Upper lobe of right lung (tissue), 1 donor: ENCODE measurements around the gene WAC. TPM values are rescaled to one million over a fixed set of nuclear protein-coding genes. Genes with fewer than 3 reads are reported as not detected.
"Not testable (repeated sequence)": the region's sequence is repeated elsewhere in the genome, so short reads cannot be mapped to it uniquely, and the experiment has no call there.

Experiments
- ATAC-seq: fragments of 200-7000 bp; cut with Tn5 transposase; one replicate; pipeline ENCODE4 v1.9.1; 2020; ENCODE audit warnings: mild to moderate bottlenecking, moderate library complexity
- DNase-seq: peaks from one replicate; pipeline ENCODE4 v3.0.0-alpha.2; 2020
- H3K27ac ChIP-seq: fragments of 200-600 bp; one replicate; pipeline ENCODE4 v1.8.0; 2022
- H3K27me3 ChIP-seq: fragments of 200-600 bp; one replicate; pipeline ENCODE4 v1.8.0; 2022; ENCODE audit warnings: mild to moderate bottlenecking
- H3K36me3 ChIP-seq: fragments of 200-600 bp; one replicate; pipeline ENCODE4 v1.8.0; 2022
- H3K4me1 ChIP-seq: fragments of 200-600 bp; one replicate; pipeline ENCODE4 v1.8.0; 2022
- H3K4me3 ChIP-seq: fragments of 200-600 bp; one replicate; pipeline ENCODE4 v1.8.0; 2022; ENCODE audit warnings: mild to moderate bottlenecking
- H3K9me3 ChIP-seq: fragments of 200-600 bp; one replicate; pipeline ENCODE4 v1.8.0; 2022
- CTCF ChIP-seq: fragments of 200-600 bp; IDR thresholded peaks from one replicate; pipeline ENCODE4 v1.8.0; 2022; ENCODE audit warnings: antibody characterized with exemption
- intact Hi-C: fragments of 100-400 bp; cut with DNase I; formaldehyde crosslinking; loops from one replicate; pipeline ENCODE4 v1.11.0; 2022
- long read RNA-seq: library from polyadenylated mRNA; unstranded; transcript quantifications from one replicate; pipeline ENCODE4 v2.0.0, GENCODE V29; 2021
- total RNA-seq: library from RNA; stranded (reverse); fragmentation: NEBNext Ultra II Directional; extraction: Animal tissue kit (Norgen Biotek cat#: 25700); gene quantifications from one replicate; pipeline ENCODE4 v1.2.1, GENCODE V29; 2021
- donor health status: DM: no; HTN: yes; CAD: no; lungs with severe emphysema.

The WAC gene
- 122 TPM for total RNA-seq
- long read RNA-seq, full-length matches to known transcripts = 32 of 66 reads
- long read RNA-seq, partial matches to known transcripts = 18 of 66 reads
- long read RNA-seq, other reads (novel, unspliced or antisense) = 16 of 66 reads

- ATAC-seq (peak; percentile 95), DNase-seq (peak; percentile 99)
- H3K27me3 ChIP-seq = no peaks in the 10 kb centered on the region
- H3K4me1 ChIP-seq = peaks cover 45% of the 10 kb centered on the region
- H3K27ac ChIP-seq = peak within 1 kb of the TSS; percentile 100
- H3K9me3 ChIP-seq = no peaks in the 10 kb centered on the region
- H3K36me3 ChIP-seq = peaks cover 29% of the 10 kb centered on the region
- peak; percentile 12 for TF ChIP-seq CTCF
- intact Hi-C loops = no loop called here
- H3K4me3 ChIP-seq = peak within 1 kb of the TSS; percentile 91
Observed at GRCh38 chr10:28532337-28533185, at the start of gene WAC. TSS of gene WAC (plus strand) at chr10:28533118. CDS start at chr10:28533580, 462 bp downstream.

- no peak for DNase-seq
- no peak overlapping the region for H3K27ac ChIP-seq
Observed at GRCh38 chr10:28489206-28489605, 43.7 kb upstream of the WAC start.

GRCh38 chr10:28490256-28490865 lies 42.6 kb upstream of the WAC start:
- H3K36me3 ChIP-seq, H3K4me3 ChIP-seq, H3K9me3 ChIP-seq, ATAC-seq, DNase-seq, intact Hi-C loops, H3K4me1 ChIP-seq, H3K27ac ChIP-seq, H3K27me3 ChIP-seq: not testable (repeated sequence)

More at GRCh38 chr10:28489206-28489605, 43.7 kb upstream of the WAC start:
- Histone ChIP-seq H3K9me3 (no peaks in the 10 kb centered on the region), H3K4me1 (no peaks in the 10 kb centered on the region), H3K27me3 (no peaks in the 10 kb centered on the region), H3K4me3 (no peak overlapping the region), H3K36me3 (no peaks in the 10 kb centered on the region)
- no peak for ATAC-seq
- no peak for TF ChIP-seq CTCF
- intact Hi-C loops = no loop called here

GRCh38 chr10:28492116-28492920 lies 40.6 kb upstream of the WAC start:
- peak; percentile 53 for ATAC-seq
- no peaks in the 10 kb centered on the region for H3K27me3 ChIP-seq
- intact Hi-C loops = no loop called here
- no peak overlapping the region for H3K4me3 ChIP-seq
- H3K9me3 ChIP-seq = no peaks in the 10 kb centered on the region
- DNase-seq = no peak
- TF ChIP-seq CTCF = no peak
- no peaks in the 10 kb centered on the region for H3K36me3 ChIP-seq
- peak overlapping the region; percentile 28 for H3K27ac ChIP-seq
- H3K4me1 ChIP-seq = no peaks in the 10 kb centered on the region

- intact Hi-C loops = no loop called here
- ATAC-seq = no peak
- H3K27ac ChIP-seq = no peak overlapping the region
Observed at GRCh38 chr10:28494420-28494819, 38.5 kb upstream of the WAC start.

More at GRCh38 chr10:28494420-28494819, 38.5 kb upstream of the WAC start:
- no peaks in the 10 kb centered on the region for H3K27me3 ChIP-seq
- H3K9me3 ChIP-seq = no peaks in the 10 kb centered on the region
- H3K4me1 ChIP-seq = no peaks in the 10 kb centered on the region
- H3K36me3 ChIP-seq = no peaks in the 10 kb centered on the region
- H3K4me3 ChIP-seq = no peak overlapping the region
- TF ChIP-seq CTCF = no peak
- DNase-seq = no peak
